ENCODE data around the gene MT1F.

- TF ChIP-seq CTCF (IDR thresholded peaks at IDR 0.05; ENCODE audit: insufficient read depth, low read depth, low read length) (no peak), EZH2 (IDR thresholded peaks at IDR 0.05; ENCODE audit: insufficient read depth, low read length) (peak; percentile 4)
Observed at GRCh38 chr16:56640076-56640475, 17.7 kb upstream of the MT1F start.

Measured in astrocyte (in vitro differentiated cells and primary cell).